HepG2 (cell line): ENCODE data around the gene GNB3. TPM values are rescaled to one million over a fixed set of nuclear protein-coding genes. Genes with fewer than 3 reads are reported as not detected.

ENCODE experiments used
- MED1 ChIP-seq: sonication (generic); formaldehyde crosslinking; IDR thresholded peaks from 2 replicates; pipeline ENCODE4 v1.4.0; 2020; ENCODE audit warnings: missing genetic modification reagents
- SPEN ChIP-seq: sonication (generic); formaldehyde crosslinking; IDR thresholded peaks from 2 replicates; pipeline ENCODE4 v1.5.1; 2020; ENCODE audit warnings: low read depth, mild to moderate bottlenecking, missing genetic modification reagents
- TCF12 ChIP-seq, 2 experiments: fragments of 450-650 bp in 1 of 2; sonication (generic) in 1 of 2; formaldehyde crosslinking in 1 of 2; IDR thresholded peaks; 2 replicates each; pipeline versions ENCODE4 v1.6.1 to v1.8.0; 2017 to 2022; ENCODE audit warnings: antibody characterized with exemption in 1 of 2, mild to moderate bottlenecking in 1 of 2, missing genetic modification reagents in 1 of 2, moderate library complexity in 1 of 2
- TP53 ChIP-seq: sonication (generic); formaldehyde crosslinking; conservative IDR thresholded peaks from 2 replicates; pipeline ENCODE4 v1.4.0; 2020; ENCODE audit warnings: missing genetic modification reagents
- ZFAT ChIP-seq: sonication (generic); formaldehyde crosslinking; conservative IDR thresholded peaks from 2 replicates; pipeline ENCODE4 v1.8.1; 2023; ENCODE audit warnings: missing genetic modification reagents, inconsistent platforms
- ZFP90 ChIP-seq: sonication (generic); formaldehyde crosslinking; IDR thresholded peaks from 2 replicates; pipeline ENCODE4 v1.8.0; 2022; ENCODE audit warnings: missing genetic modification reagents, mild to moderate bottlenecking, inconsistent platforms, borderline replicate concordance
- ZNF549 ChIP-seq: sonication (generic); formaldehyde crosslinking; IDR thresholded peaks from 2 replicates; pipeline ENCODE4 v1.5.0; 2020; ENCODE audit warnings: missing genetic modification reagents
- polyA plus RNA-seq, 8 experiments: library from polyadenylated mRNA; depleted of rRNA in 3 of 8; stranded (reverse) in 7 of 8; unstranded in 1 of 8; fragments of >200 nt; fragmentation: Illumina TruSeq in 4 of 8; extraction: Trizol in 4 of 8; gene quantifications; 2 replicates each; pipeline versions ENCODE4 v1.2.1 to v1.2.3, GENCODE V29; 2011 to 2016; ENCODE audit warnings: low read depth in 4 of 8, missing spikeins in 1 of 8, mixed read lengths in 1 of 8; ENCODE audit not compliant: insufficient read depth in 1 of 8
- total RNA-seq, 5 experiments: library from RNA; depleted of rRNA; stranded (reverse); fragments of >200 nt; fragmentation: Illumina TruSeq; extraction: Trizol; gene quantifications; 2 replicates each; pipeline ENCODE4 v1.2.3, GENCODE V29; 2016; ENCODE audit warnings: low read depth in 1 of 5
- TF ChIP-seq, protein P1 (sequence below): sonication (generic); formaldehyde crosslinking; IDR thresholded peaks from 2 replicates; pipeline ENCODE4 v1.4.0; 2020; ENCODE audit warnings: missing genetic modification reagents
- TF ChIP-seq, protein P2 (sequence below): sonication (generic); formaldehyde crosslinking; IDR thresholded peaks from 2 replicates; pipeline ENCODE4 v1.5.0; 2020; ENCODE audit warnings: mild to moderate bottlenecking, missing genetic modification reagents
- TF ChIP-seq, protein P3 (sequence below): sonication (generic); formaldehyde crosslinking; IDR thresholded peaks from 2 replicates; pipeline ENCODE4 v1.4.0; 2020; ENCODE audit warnings: missing genetic modification reagents
- TF ChIP-seq, protein P4 (sequence below): sonication (generic); formaldehyde crosslinking; IDR thresholded peaks from 2 replicates; pipeline ENCODE4 v1.4.0; 2020; ENCODE audit warnings: mild to moderate bottlenecking, missing genetic modification reagents

GNB3 gene
- total and polyA plus RNA-seq, 2 of the 13 experiments (the other 11 are each of a cell fraction or from before 2014, with no cell fraction given), result 1.3 to 3.6 TPM

DNA sequence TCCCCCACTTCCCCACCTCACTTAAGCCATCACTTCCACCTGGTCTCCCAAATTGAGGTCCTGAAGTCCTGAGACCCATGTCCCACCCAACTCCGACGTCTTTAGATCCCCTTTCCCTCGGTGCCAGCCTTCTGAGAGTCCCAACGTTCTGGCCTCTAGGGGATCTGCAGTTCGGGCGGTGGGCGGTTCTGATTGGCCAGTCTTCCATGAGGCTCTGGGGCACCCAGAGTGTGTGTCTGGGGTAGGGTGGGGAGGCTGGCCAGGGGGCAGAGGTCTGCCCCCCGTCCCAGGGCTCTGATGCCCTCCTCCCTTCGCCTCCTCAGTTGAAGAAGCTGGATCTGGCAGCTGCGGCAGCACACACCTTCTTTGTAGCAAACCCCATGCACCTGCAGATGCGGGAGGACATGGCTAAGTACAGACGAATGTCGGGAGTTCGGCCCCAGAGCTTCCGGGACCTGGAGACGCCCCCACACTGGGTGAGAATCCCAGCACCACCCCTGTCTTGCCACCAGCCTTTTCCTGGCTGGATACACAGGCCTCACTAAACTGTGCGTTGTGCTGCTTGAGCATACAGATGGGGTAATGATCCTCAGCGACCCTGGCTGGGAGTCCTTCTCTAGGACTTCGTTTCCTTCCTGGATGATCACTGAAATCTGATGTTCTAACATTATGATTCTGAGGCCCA is 11.0 kb upstream of the GNB3 start (continued):
- TF ChIP-seq, protein P1, sequence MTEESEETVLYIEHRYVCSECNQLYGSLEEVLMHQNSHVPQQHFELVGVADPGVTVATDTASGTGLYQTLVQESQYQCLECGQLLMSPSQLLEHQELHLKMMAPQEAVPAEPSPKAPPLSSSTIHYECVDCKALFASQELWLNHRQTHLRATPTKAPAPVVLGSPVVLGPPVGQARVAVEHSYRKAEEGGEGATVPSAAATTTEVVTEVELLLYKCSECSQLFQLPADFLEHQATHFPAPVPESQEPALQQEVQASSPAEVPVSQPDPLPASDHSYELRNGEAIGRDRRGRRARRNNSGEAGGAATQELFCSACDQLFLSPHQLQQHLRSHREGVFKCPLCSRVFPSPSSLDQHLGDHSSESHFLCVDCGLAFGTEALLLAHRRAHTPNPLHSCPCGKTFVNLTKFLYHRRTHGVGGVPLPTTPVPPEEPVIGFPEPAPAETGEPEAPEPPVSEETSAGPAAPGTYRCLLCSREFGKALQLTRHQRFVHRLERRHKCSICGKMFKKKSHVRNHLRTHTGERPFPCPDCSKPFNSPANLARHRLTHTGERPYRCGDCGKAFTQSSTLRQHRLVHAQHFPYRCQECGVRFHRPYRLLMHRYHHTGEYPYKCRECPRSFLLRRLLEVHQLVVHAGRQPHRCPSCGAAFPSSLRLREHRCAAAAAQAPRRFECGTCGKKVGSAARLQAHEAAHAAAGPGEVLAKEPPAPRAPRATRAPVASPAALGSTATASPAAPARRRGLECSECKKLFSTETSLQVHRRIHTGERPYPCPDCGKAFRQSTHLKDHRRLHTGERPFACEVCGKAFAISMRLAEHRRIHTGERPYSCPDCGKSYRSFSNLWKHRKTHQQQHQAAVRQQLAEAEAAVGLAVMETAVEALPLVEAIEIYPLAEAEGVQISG (CRISPR knock-in tag), result peak; percentile 37; the same call in 1 of the 2 replicates
- TF ChIP-seq TP53 (CRISPR knock-in tag) (0 out of 2 replicates have a peak, but pooled peaks have one; percentile 42), ZFP90 (CRISPR knock-in tag) (peak; percentile 67; the same call in 1 of the 2 replicates), TCF12 (IDR thresholded peaks at IDR 0.05) (no peak), TCF12 (CRISPR knock-in tag; IDR thresholded peaks at IDR 0.05) (no peak), ZNF549 (CRISPR knock-in tag) (no peak), MED1 (peak; percentile 59; the same call in 1 of the 2 replicates), SPEN (no peak), ZFAT (CRISPR knock-in tag) (no peak)
- TF ChIP-seq, protein P2, sequence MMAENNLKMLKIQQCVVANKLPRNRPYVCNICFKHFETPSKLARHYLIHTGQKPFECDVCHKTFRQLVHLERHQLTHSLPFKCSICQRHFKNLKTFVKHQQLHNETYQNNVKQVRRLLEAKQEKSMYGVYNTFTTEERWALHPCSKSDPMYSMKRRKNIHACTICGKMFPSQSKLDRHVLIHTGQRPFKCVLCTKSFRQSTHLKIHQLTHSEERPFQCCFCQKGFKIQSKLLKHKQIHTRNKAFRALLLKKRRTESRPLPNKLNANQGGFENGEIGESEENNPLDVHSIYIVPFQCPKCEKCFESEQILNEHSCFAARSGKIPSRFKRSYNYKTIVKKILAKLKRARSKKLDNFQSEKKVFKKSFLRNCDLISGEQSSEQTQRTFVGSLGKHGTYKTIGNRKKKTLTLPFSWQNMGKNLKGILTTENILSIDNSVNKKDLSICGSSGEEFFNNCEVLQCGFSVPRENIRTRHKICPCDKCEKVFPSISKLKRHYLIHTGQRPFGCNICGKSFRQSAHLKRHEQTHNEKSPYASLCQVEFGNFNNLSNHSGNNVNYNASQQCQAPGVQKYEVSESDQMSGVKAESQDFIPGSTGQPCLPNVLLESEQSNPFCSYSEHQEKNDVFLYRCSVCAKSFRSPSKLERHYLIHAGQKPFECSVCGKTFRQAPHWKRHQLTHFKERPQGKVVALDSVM (CRISPR knock-in tag), result peak; percentile 80
- TF ChIP-seq, protein P3, sequence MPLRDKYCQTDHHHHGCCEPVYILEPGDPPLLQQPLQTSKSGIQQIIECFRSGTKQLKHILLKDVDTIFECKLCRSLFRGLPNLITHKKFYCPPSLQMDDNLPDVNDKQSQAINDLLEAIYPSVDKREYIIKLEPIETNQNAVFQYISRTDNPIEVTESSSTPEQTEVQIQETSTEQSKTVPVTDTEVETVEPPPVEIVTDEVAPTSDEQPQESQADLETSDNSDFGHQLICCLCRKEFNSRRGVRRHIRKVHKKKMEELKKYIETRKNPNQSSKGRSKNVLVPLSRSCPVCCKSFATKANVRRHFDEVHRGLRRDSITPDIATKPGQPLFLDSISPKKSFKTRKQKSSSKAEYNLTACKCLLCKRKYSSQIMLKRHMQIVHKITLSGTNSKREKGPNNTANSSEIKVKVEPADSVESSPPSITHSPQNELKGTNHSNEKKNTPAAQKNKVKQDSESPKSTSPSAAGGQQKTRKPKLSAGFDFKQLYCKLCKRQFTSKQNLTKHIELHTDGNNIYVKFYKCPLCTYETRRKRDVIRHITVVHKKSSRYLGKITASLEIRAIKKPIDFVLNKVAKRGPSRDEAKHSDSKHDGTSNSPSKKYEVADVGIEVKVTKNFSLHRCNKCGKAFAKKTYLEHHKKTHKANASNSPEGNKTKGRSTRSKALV (CRISPR knock-in tag), result no peak
- TF ChIP-seq, protein P4, sequence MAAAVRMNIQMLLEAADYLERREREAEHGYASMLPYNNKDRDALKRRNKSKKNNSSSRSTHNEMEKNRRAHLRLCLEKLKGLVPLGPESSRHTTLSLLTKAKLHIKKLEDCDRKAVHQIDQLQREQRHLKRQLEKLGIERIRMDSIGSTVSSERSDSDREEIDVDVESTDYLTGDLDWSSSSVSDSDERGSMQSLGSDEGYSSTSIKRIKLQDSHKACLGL (CRISPR knock-in tag), result no peak
